GM19452 (cell line): Measurements from ENCODE around the gene ZDHHC18.
A peak's percentile ranks its signal among the peaks of the same experiment; 100 is the strongest.

Experiments
- ATAC-seq: cut with Tn5 transposase; IDR thresholded peaks from one replicate; pipeline ENCODE4 v1.9.1; 2021; ENCODE audit not compliant: unreplicated experiment

The ZDHHC18 gene, protein sequence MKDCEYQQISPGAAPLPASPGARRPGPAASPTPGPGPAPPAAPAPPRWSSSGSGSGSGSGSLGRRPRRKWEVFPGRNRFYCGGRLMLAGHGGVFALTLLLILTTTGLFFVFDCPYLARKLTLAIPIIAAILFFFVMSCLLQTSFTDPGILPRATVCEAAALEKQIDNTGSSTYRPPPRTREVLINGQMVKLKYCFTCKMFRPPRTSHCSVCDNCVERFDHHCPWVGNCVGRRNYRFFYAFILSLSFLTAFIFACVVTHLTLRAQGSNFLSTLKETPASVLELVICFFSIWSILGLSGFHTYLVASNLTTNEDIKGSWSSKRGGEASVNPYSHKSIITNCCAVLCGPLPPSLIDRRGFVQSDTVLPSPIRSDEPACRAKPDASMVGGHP

GRCh38 chr1:26826261-26827105, at the start of gene ZDHHC18:
ZDHHC18 (plus strand) TSS chr1:26826688; CDS start chr1:26826805, 117 bp downstream.
- peak; percentile 79 for ATAC-seq

GRCh38 chr1:26779098-26779668, 47.3 kb upstream of the ZDHHC18 start:
- ATAC-seq, result no peak

DNA sequence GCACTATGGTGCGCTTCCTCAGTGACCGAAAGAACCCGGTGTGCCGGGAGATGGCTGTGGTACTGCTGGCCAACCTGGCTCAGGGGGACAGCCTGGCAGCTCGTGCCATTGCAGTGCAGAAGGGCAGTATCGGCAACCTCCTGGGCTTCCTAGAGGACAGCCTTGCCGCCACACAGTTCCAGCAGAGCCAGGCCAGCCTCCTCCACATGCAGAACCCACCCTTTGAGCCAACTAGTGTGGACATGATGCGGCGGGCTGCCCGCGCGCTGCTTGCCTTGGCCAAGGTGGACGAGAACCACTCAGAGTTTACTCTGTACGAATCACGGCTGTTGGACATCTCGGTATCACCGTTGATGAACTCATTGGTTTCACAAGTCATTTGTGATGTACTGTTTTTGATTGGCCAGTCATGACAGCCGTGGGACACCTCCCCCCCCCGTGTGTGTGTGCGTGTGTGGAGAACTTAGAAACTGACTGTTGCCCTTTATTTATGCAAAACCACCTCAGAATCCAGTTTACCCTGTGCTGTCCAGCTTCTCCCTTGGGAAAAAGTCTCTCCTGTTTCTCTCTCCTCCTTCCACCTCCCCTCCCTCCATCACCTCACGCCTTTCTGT, 46.0 kb upstream of the ZDHHC18 start:
- no peak for ATAC-seq

GRCh38 chr1:26781206-26781825, 45.2 kb upstream of the ZDHHC18 start:
- ATAC-seq, result no peak

GRCh38 chr1:26782521-26783212, 43.8 kb upstream of the ZDHHC18 start:
- no peak for ATAC-seq

DNA sequence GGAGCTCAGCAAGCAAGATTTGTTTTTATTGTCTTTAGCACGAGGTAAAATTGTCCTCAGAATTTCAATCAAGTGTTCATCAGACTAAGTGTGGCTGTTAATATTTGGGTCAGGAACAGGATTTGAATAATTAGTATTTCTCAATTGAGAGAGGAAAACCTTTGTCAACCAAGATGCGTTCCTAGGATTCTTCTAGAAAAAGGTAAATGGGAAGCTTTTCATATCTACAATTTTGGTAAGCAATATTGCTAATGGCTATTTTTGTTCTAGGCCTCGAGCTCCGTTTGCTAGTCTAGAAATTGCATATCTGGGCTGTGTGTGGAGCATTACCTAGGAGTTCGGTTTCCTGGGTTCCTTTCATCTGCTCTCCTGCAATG, 42.9 kb upstream of the ZDHHC18 start:
- no peak for ATAC-seq

GRCh38 chr1:26784023-26784871, 42.2 kb upstream of the ZDHHC18 start:
- ATAC-seq, result no peak

GRCh38 chr1:26784886-26785285, 41.6 kb upstream of the ZDHHC18 start:
- ATAC-seq, result no peak

DNA sequence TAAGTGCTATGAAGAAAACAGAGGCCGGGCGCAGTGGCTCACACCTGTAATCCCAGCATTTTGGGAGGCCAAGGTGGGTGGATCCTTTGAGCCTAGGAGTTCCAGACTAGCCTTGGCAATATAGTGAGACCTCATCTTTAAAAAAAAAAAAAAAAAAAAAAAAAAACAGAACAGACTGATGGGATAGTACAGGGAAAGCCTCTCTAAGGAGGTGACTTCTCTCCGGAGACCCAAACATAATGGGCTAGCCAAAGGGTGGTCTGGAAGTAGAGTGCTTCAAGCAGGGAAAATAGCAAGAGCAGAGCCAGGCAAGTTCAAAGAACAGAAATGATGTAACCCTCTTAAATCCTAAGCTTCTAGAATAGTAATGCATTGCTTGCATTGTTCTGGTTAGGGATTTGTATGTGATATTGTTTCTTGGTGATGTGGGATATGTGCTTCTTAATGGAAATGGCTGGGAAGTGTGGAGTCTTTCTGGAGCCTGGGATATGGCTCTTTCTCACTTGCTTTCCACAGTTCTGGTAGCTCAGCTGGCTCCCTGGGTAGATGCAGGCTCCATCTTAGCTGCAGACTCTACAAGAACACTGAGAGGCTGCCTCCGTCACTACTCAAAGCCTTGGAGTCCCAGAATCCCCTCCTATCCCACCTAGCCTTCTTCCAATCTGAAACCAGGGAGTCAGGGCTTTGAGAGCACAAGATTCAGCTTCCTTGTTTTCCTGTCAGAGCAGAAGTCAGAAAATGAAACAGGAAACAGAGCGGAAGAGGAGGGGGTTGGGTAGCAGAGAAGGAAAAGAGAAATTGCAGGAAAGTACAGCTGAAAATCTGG, 40.7 kb upstream of the ZDHHC18 start:
- no peak for ATAC-seq

DNA sequence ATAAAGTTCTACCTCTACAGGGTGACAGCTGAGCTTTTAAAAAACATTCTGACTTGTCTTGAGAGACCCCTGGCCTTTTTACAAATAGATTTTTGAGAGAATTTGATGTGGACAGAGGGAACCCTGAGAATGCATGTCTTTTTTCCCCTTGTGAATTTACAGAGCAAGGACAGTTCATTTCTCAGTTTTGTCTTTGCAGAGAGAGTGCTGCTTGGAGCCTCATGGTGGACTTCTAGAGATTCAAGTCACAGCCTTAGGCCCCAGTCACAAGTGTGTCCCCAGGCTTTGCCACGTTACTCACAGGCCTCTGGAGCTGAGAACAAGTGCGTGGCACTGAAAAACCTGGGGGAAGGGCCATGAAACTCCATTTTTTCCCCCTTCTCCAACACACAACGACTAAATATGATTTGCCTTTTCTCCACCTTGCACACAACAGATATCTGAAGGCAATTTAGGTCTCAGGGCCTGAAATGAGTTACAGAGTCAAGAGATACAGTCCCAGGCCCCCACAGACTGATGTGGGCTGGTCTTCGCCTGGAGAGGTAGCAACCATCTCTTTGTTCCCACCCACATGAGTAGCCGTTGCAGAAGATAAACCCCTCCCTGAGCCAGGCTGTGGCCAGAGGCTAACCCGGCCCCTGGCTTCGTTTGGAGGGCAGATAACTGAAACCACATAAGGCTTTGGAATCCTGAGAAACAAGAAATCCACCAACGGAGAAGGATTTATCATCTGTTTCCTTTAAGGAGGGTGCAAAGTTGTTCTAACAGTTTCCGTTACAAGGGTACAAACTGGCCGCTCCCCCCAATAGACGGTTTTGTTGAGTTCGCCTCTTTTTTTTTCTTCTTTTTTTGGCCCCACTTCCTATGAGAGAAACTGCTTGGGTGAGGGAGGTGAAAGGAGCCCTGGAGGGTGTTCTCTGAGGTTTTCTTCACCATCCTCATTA, 39.8 kb upstream of the ZDHHC18 start:
- no peak for ATAC-seq

DNA sequence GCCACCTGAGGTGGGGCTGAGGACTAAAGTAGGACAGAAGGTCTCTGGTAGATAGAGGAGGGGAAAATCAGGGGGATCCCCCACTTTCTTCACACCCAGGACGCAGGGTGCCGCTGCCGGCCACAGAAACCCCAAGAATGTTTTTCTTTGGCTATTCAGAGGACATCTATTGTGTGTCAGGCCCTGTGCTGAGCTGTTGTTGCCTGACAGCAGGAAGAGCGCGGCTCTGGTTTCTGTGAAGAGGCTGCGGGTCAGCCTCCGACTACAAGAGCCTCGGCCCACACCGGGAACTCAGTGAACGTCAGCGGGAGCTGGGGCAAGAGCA, 39.1 kb upstream of the ZDHHC18 start:
- ATAC-seq, result peak; percentile 40

DNA sequence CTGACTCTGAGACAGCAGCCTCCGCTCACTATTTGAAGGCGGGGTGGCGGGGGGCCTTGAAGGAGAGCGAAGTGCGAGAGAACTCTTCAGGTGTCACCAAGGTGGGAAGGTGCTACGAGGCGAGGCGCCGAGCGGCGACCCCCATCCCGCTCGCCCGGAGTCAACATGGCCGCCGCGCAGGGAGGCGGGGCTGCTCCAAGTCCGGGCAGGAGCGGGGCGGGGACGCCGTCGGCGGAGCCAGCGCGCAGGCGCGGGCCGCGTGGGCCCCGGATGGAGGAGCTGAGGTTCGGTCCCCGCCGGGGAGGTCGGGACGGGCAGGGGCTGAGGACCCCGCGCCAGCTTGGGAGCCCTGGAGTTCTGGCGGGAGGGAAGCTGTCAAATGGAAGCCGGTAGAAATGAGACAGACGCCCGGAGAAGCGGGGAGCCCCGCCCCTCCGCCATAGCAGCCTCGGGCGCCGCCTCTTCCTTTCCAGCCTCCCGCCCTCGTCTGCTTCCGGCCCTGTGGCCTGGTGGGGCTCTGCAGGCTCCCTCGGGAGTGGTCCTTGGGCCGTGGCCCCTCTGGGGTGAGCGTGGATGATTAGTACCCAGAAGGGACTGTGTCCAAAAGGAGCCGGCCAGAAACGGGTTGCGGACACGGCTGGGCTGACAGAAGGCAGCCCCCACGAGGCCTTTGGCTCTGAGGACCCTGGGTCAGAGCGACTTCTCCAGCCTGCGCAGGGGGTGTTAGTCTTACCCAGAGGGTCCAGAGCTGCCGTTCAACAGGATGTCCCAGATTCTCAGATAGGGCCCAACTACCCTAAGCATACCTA, 38.6 kb upstream of the ZDHHC18 start, which contains the start of gene PIGV:
TSS of gene PIGV (plus strand) at position 245 of the 809 bp plus-strand sequence. CDS start 2,866 bp downstream, outside the sequence.
- peak; percentile 53 for ATAC-seq

DNA sequence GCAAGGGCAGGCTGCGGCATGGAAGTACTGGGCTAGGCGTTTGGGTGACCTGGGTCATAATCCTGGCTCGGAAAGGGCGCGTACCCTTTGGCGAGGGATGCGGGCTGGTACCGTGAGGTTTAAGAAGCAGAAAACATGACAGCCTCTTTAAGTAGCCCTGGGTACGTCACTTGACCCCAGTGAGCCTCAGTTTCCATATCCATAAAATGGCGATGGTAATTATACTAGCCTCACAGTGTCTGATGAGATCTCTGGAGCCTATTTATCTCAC, 38.0 kb upstream of the ZDHHC18 start:
- no peak for ATAC-seq

DNA sequence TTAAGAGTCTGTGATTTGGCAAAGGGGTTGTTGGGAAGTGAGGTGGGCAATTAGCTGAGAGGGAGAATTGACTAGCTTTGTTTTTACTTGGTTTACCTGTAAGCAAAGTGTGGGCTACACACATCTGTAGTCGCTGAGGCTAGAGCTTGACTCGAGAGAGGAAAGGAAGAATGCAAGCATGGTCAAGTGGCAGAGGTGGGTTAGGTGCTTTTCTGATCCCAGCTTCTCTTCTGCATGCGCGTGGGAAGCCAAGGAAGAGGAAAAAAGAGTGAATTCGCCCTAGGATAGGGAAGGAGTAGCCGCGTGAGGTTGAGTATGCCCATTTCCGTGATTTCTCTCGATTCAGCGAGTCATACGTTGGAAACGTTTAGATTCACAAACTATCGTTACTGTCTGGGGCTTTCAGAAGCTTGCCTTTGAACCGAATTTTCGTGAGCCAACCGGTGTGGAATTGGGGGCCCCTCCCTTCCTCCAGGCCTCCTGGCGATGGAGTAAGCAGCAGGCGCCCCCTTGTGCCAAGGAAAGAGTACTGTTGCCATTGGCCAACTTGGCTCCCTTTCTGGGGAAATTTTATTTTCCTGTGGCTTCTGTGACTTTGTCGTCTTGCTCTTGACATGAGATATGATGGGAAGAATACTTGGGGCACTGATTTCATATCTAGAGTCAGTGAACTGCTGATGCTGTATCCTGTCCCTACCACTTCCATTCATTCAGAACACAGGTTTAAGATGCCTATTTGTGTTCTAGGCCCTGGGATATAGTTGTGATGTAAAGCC, 37.5 kb upstream of the ZDHHC18 start:
- no peak for ATAC-seq

GRCh38 chr1:26789612-26789865, 36.9 kb upstream of the ZDHHC18 start:
- ATAC-seq, result no peak

DNA sequence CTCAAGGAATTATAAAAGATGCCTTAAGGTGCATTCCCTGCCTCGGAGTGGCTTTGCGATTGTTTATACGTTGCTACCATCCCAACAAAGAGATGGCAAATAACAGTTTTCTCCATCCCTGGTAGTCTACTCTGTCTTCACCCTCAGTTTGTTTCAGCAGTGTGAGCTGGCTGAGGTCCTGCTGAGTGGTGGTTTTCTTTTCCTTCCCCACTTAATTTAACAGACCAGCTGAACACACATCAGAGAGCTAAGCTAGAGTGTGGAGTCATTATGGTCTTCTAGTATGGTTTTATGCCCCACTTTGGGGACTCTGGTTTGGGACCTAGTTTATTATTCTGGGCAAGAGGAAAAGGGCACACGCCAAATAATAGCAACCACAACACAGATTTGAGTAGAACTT, 36.6 kb upstream of the ZDHHC18 start:
- ATAC-seq, result no peak
